Measurements from ENCODE around the gene TMEM247. TPM values are rescaled to one million over a fixed set of nuclear protein-coding genes. Genes with fewer than 3 reads are reported as not detected.

TMEM247 gene
- total and polyA plus RNA-seq, 2 donors (not counting 1 experiment from before 2014, with no cell fraction given): not detected

GRCh38 chr2:46514738-46515137 is 35.4 kb downstream of the TMEM247 start:
- H3K27me3 ChIP-seq (ENCODE audit: control insufficient read depth, insufficient read depth, low read length): no peaks in the 10 kb centered on the region
- H4K20me1 ChIP-seq (ENCODE audit: control insufficient read depth, extremely low read depth, insufficient read depth, low read length): no peaks in the 10 kb centered on the region
- H3K4me3 ChIP-seq (replicated peaks in 1 of 4; ENCODE audit: control extremely low read depth in 1 of 4, insufficient read depth in 1 of 4, low read depth in 3 of 4, low read length in 4 of 4): no peak overlapping the region
- no peak overlapping the region for H3K9ac ChIP-seq (ENCODE audit: insufficient read depth, low read length)
- no peaks in the 10 kb centered on the region for H3K9me3 ChIP-seq (ENCODE audit: control insufficient read depth, insufficient read depth, low read depth, low read length)
- no peak overlapping the region for H2AFZ ChIP-seq (ENCODE audit: low read length)
- no peak for DNase-seq (ENCODE audit: low read depth in 2 of 2)
- no peaks in the 10 kb centered on the region for H3K4me1 ChIP-seq (ENCODE audit: control insufficient read depth, extremely low read depth, insufficient read depth, low read length)
- no peaks in the 10 kb centered on the region for H3K79me2 ChIP-seq (ENCODE audit: control insufficient read depth, insufficient read depth, low read length)
- no peak overlapping the region for H3K27ac ChIP-seq (ENCODE audit: insufficient read depth, low read length)
- no peaks in the 10 kb centered on the region for H3K36me3 ChIP-seq (ENCODE audit: control insufficient read depth, insufficient read depth, low read length)
- TF ChIP-seq EZH2 (IDR thresholded peaks at IDR 0.05; ENCODE audit: low read length, missing control alignments) (no peak), CTCF (conservative IDR thresholded peaks at IDR 0.05 in 1 of 2, IDR thresholded peaks at IDR 0.05 in 1 of 2; ENCODE audit: low read depth in 1 of 2, low read length in 2 of 2) (no peak)
- H3K4me2 ChIP-seq (ENCODE audit: extremely low read depth, insufficient read depth, low read length): no peak overlapping the region

- Histone ChIP-seq H3K4me1 (ENCODE audit: control insufficient read depth, extremely low read depth, insufficient read depth, low read length) (peaks cover 12% of the 10 kb centered on the region), H2AFZ (ENCODE audit: low read length) (no peak overlapping the region), H3K4me3 (replicated peaks in 1 of 4; ENCODE audit: control extremely low read depth in 1 of 4, insufficient read depth in 1 of 4, low read depth in 3 of 4, low read length in 4 of 4) (no peak overlapping the region), H3K4me2 (ENCODE audit: extremely low read depth, insufficient read depth, low read length) (no peak overlapping the region), H3K36me3 (ENCODE audit: control insufficient read depth, insufficient read depth, low read length) (no peaks in the 10 kb centered on the region), H3K9me3 (ENCODE audit: control insufficient read depth, insufficient read depth, low read depth, low read length) (no peaks in the 10 kb centered on the region), H3K27me3 (ENCODE audit: control insufficient read depth, insufficient read depth, low read length) (no peaks in the 10 kb centered on the region), H3K27ac (ENCODE audit: insufficient read depth, low read length) (no peak overlapping the region), H3K9ac (ENCODE audit: insufficient read depth, low read length) (no peak overlapping the region), H4K20me1 (ENCODE audit: control insufficient read depth, extremely low read depth, insufficient read depth, low read length) (no peaks in the 10 kb centered on the region), H3K79me2 (ENCODE audit: control insufficient read depth, insufficient read depth, low read length) (no peaks in the 10 kb centered on the region)
- no peak for TF ChIP-seq CTCF (conservative IDR thresholded peaks at IDR 0.05 in 1 of 2, IDR thresholded peaks at IDR 0.05 in 1 of 2; ENCODE audit: low read depth in 1 of 2, low read length in 2 of 2)
- TF ChIP-seq EZH2 (IDR thresholded peaks at IDR 0.05; ENCODE audit: low read length, missing control alignments): no peak
- DNase-seq (ENCODE audit: low read depth in 2 of 2): no peak
Observed at GRCh38 chr2:46517485-46517884, 38.1 kb downstream of the TMEM247 start.

- Histone ChIP-seq H3K9me3 (ENCODE audit: control insufficient read depth, insufficient read depth, low read depth, low read length) (no peaks in the 10 kb centered on the region), H2AFZ (ENCODE audit: low read length) (no peak overlapping the region), H3K36me3 (ENCODE audit: control insufficient read depth, insufficient read depth, low read length) (no peaks in the 10 kb centered on the region), H3K4me2 (ENCODE audit: extremely low read depth, insufficient read depth, low read length) (no peak overlapping the region), H4K20me1 (ENCODE audit: control insufficient read depth, extremely low read depth, insufficient read depth, low read length) (no peaks in the 10 kb centered on the region), H3K4me1 (ENCODE audit: control insufficient read depth, extremely low read depth, insufficient read depth, low read length) (peaks cover 12% of the 10 kb centered on the region), H3K4me3 (replicated peaks in 1 of 4; ENCODE audit: control extremely low read depth in 1 of 4, insufficient read depth in 1 of 4, low read depth in 3 of 4, low read length in 4 of 4) (no peak overlapping the region), H3K9ac (ENCODE audit: insufficient read depth, low read length) (no peak overlapping the region), H3K79me2 (ENCODE audit: control insufficient read depth, insufficient read depth, low read length) (no peaks in the 10 kb centered on the region), H3K27ac (ENCODE audit: insufficient read depth, low read length) (no peak overlapping the region), H3K27me3 (ENCODE audit: control insufficient read depth, insufficient read depth, low read length) (no peaks in the 10 kb centered on the region)
- DNase-seq (ENCODE audit: low read depth in 2 of 2): no peak
- TF ChIP-seq CTCF (conservative IDR thresholded peaks at IDR 0.05 in 1 of 2, IDR thresholded peaks at IDR 0.05 in 1 of 2; ENCODE audit: low read depth in 1 of 2, low read length in 2 of 2) (no peak), EZH2 (IDR thresholded peaks at IDR 0.05; ENCODE audit: low read length, missing control alignments) (no peak)
Observed at GRCh38 chr2:46518861-46519260, 39.5 kb downstream of the TMEM247 start.
